ENCODE measurements around the gene TBX1. TPM values are rescaled to one million over a fixed set of nuclear protein-coding genes. Genes with fewer than 3 reads are reported as not detected.

The TBX1 gene
- total RNA-seq, 8 experiments from 2014 or later, result 0.23 to 1.9 (median 0.57) TPM; not detected in 1

- H3K27ac ChIP-seq, result no peak overlapping the region
- peaks cover 49 to 50% of the 10 kb centered on the region in 2 donors for H3K4me1 ChIP-seq (replicated peaks in 1 of 2)
- peak overlapping the region in 2 of 5 donors; percentile 42 to 52 for H3K4me3 ChIP-seq
- in situ Hi-C loops (cut with MboI; ENCODE audit: low pct_unique_long_range_greater_than_20kb in 2 of 9, low sequenced_read_pairs in 9 of 9, unreplicated experiment in 9 of 9), result loop anchor here in 1 of 9 experiments (25.0 kb wide), 1 partner anchor 193 kb away; no protein-coding TSS in a partner anchor
- no peak for ATAC-seq (replicated peaks in 6 of 8)
- 90% methylated on average over 2 of the region's 31 CpGs; no CpG with 5 or more reads in 8 of the 10 experiments for WGBS, 10 experiments
Measured at GRCh38 chr22:19719050-19719482, 41.5 kb upstream of the TBX1 start.

GRCh38 chr22:19719488-19720021 is 41.0 kb upstream of the TBX1 start:
- ATAC-seq (replicated peaks in 6 of 8), result no peak
- in situ Hi-C loops (cut with MboI; ENCODE audit: low pct_unique_long_range_greater_than_20kb in 2 of 9, low sequenced_read_pairs in 9 of 9, unreplicated experiment in 9 of 9), result loop anchor here in 2 of 9 experiments (10.0 to 25.0 kb wide), 2 partner anchors 193 to 195 kb away; no protein-coding TSS in a partner anchor
- H3K27ac ChIP-seq, result no peak overlapping the region
- WGBS, 10 experiments, result 60 to 100% (median 82%) methylated on average over 1 to 6 of the region's 12 CpGs; no CpG with 5 or more reads in 3 of the 10 experiments
- peaks cover 50 to 52% of the 10 kb centered on the region in 2 donors for H3K4me1 ChIP-seq (replicated peaks in 1 of 2)
- H3K4me3 ChIP-seq, result no peak overlapping the region

DNA sequence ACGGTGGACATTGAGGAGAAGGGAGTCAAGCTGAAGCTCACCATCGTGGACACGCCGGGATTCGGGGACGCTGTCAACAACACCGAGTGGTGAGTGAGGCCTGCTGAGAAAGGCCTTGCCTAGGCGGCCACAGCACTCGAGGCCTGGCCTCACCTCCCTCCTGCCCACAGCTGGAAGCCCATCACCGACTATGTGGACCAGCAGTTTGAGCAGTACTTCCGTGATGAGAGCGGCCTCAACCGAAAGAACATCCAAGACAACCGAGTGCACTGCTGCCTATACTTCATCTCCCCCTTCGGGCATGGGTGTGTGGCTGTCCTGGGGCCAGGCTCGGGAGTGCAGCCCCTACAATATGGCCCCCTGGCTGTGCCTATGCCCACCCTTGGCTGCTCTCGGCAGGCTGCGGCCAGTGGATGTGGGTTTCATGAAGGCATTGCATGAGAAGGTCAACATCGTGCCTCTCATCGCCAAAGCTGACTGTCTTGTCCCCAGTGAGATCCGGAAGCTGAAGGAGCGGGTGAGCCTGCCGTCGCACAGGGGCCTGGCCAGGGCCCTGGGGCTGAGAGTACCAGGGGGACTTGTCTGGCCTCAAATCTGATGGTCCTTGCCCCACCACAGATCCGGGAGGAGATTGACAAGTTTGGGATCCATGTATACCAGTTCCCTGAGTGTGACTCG is 40.3 kb upstream of the TBX1 start:
- no peak for ATAC-seq (replicated peaks in 6 of 8)
- Histone ChIP-seq H3K4me1 (replicated peaks in 1 of 2) (peaks cover 49 to 55% of the 10 kb centered on the region in 2 donors), H3K4me3 (no peak overlapping the region), H3K27ac (peak overlapping the region in 1 of 2 donors; percentile 14)
- in situ Hi-C loops (cut with MboI; ENCODE audit: low pct_unique_long_range_greater_than_20kb in 2 of 9, low sequenced_read_pairs in 9 of 9, unreplicated experiment in 9 of 9), result loop anchor here in 2 of 9 experiments (10.0 to 25.0 kb wide), 2 partner anchors 192 to 195 kb away; no protein-coding TSS in a partner anchor
- 50 to 93% (median 86%) methylated on average over 2 to 9 of the region's 26 CpGs; no CpG with 5 or more reads in 5 of the 10 experiments for WGBS, 10 experiments

- in situ Hi-C loops (cut with MboI; ENCODE audit: low pct_unique_long_range_greater_than_20kb in 2 of 9, low sequenced_read_pairs in 9 of 9, unreplicated experiment in 9 of 9), result loop anchor here in 2 of 9 experiments (10.0 to 25.0 kb wide), 2 partner anchors 191 to 194 kb away; no protein-coding TSS in a partner anchor
- WGBS, 10 experiments, result 80% methylated on average over 1 of the region's 2 CpGs; no CpG with 5 or more reads in 9 of the 10 experiments
- H3K4me1 ChIP-seq (replicated peaks in 1 of 2), result peaks cover 42 to 51% of the 10 kb centered on the region in 2 donors
- peak overlapping the region in 1 of 2 donors; percentile 14 for H3K27ac ChIP-seq
- H3K4me3 ChIP-seq, result no peak overlapping the region
- ATAC-seq (replicated peaks in 6 of 8), result no peak
Measured at GRCh38 chr22:19720999-19721329, 39.6 kb upstream of the TBX1 start.

GRCh38 chr22:19721330-19722177 is 39.0 kb upstream of the TBX1 start:
- Histone ChIP-seq H3K27ac (no peak overlapping the region), H3K4me3 (no peak overlapping the region), H3K4me1 (replicated peaks in 1 of 2) (peaks cover 38 to 51% of the 10 kb centered on the region in 2 donors)
- no peak for ATAC-seq (replicated peaks in 6 of 8)
- WGBS, 10 experiments, result 0 to 78% methylated on average over 1 to 5 of the region's 44 CpGs; no CpG with 5 or more reads in 8 of the 10 experiments
- in situ Hi-C loops (cut with MboI; ENCODE audit: low pct_unique_long_range_greater_than_20kb in 2 of 9, low sequenced_read_pairs in 9 of 9, unreplicated experiment in 9 of 9), result loop anchor here in 2 of 9 experiments (10.0 to 25.0 kb wide), 2 partner anchors 191 to 193 kb away; no protein-coding TSS in a partner anchor

GRCh38 chr22:19722178-19722981 is 38.2 kb upstream of the TBX1 start:
- no peak for ATAC-seq (replicated peaks in 6 of 8)
- peaks cover 36 to 48% of the 10 kb centered on the region in 2 donors for H3K4me1 ChIP-seq (replicated peaks in 1 of 2)
- in situ Hi-C loops (cut with MboI; ENCODE audit: low pct_unique_long_range_greater_than_20kb in 2 of 9, low sequenced_read_pairs in 9 of 9, unreplicated experiment in 9 of 9), result loop anchor here in 2 of 9 experiments (10.0 to 25.0 kb wide), 2 partner anchors 190 to 192 kb away; no protein-coding TSS in a partner anchor
- 33 to 73% methylated on average over 1 to 3 of the region's 60 CpGs; no CpG with 5 or more reads in 8 of the 10 experiments for WGBS, 10 experiments
- H3K27ac ChIP-seq, result peak overlapping the region in 1 of 2 donors; percentile 48
- H3K4me3 ChIP-seq, result no peak overlapping the region

DNA sequence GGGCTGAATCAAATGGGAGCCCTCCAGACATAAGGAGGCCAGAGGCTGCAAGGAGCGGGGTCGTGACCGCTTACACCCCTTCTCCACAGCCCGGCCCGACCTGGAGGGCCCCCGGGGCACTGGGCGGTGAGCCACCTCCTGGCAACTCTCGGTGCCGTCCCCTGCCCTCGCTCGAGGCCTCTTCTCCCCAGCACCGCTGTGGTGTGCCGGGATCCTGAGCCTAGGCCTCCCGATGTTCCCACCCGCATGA is 37.7 kb upstream of the TBX1 start:
- no CpG with 5 or more reads among the region's 15 CpGs for WGBS, 10 experiments
- peaks cover 32 to 44% of the 10 kb centered on the region in 2 donors for H3K4me1 ChIP-seq (replicated peaks in 1 of 2)
- in situ Hi-C loops (cut with MboI; ENCODE audit: low pct_unique_long_range_greater_than_20kb in 2 of 9, low sequenced_read_pairs in 9 of 9, unreplicated experiment in 9 of 9), result loop anchor here in 2 of 9 experiments (10.0 to 25.0 kb wide), 2 partner anchors 189 to 192 kb away; no protein-coding TSS in a partner anchor
- peak overlapping the region in 1 of 2 donors; percentile 48 for H3K27ac ChIP-seq
- ATAC-seq (replicated peaks in 6 of 8), result peak in 2 of 8 experiments; percentile 0
- no peak overlapping the region for H3K4me3 ChIP-seq

DNA sequence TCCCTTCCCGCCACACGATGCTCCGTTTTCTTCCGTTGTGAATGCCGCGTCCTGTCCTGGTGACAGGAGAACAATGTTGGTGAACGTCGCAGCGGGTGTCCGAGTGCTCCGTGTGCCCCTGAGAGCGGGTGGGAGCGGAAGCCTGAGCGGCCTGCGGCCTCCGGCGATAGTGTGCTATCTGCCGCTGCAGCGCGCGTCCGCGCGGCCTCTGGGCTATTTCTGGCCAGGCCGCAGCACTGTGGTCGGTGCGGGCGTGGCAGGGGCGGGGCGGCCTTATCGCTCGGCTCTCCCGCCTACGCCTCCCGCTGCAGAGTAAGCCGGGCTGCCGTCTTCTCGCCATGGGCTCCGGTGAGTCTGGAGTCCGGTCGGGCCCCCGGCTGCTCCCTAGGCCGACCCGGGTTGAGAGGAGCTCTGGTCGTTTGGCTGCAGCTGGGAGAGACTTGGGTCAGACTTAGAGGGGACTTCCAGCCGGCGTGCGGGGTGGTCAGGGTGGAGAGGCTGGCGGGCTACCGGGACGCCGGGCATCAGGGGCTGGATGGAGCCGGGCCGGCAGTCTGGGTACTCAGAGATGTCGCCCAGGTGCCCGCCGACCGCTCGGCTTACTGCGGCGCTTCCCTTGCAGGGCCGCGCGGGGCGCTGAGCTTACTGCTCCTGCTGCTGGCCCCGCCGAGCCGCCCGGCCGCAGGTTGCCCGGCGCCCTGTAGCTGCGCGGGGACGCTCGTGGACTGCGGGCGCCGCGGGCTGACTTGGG is 37.2 kb upstream of the TBX1 start, which contains the start of gene GP1BB:
Gene GP1BB (plus strand): TSS at position 308 of the 751 bp plus-strand sequence. CDS start 31 bp downstream, at position 339.
- in situ Hi-C loops (cut with MboI; ENCODE audit: low pct_unique_long_range_greater_than_20kb in 2 of 9, low sequenced_read_pairs in 9 of 9, unreplicated experiment in 9 of 9), result loop anchor here in 2 of 9 experiments (10.0 to 25.0 kb wide), 2 partner anchors 189 to 191 kb away; no protein-coding TSS in a partner anchor
- ATAC-seq (replicated peaks in 6 of 8), result peak in 5 of 8 experiments; percentile 34 to 73 (median 70)
- peak within 1 kb of the TSS in 1 of 2 donors; percentile 48 for H3K27ac ChIP-seq
- WGBS, 10 experiments, result 0 to 100% (median 20%) methylated on average over 2 to 23 of the region's 80 CpGs; no CpG with 5 or more reads in 3 of the 10 experiments
- H3K4me3 ChIP-seq, result peak within 1 kb of the TSS; percentile 5 to 28 (median 17)
- peaks cover 31 to 42% of the 10 kb centered on the region in 2 donors for H3K4me1 ChIP-seq (replicated peaks in 1 of 2)

DNA sequence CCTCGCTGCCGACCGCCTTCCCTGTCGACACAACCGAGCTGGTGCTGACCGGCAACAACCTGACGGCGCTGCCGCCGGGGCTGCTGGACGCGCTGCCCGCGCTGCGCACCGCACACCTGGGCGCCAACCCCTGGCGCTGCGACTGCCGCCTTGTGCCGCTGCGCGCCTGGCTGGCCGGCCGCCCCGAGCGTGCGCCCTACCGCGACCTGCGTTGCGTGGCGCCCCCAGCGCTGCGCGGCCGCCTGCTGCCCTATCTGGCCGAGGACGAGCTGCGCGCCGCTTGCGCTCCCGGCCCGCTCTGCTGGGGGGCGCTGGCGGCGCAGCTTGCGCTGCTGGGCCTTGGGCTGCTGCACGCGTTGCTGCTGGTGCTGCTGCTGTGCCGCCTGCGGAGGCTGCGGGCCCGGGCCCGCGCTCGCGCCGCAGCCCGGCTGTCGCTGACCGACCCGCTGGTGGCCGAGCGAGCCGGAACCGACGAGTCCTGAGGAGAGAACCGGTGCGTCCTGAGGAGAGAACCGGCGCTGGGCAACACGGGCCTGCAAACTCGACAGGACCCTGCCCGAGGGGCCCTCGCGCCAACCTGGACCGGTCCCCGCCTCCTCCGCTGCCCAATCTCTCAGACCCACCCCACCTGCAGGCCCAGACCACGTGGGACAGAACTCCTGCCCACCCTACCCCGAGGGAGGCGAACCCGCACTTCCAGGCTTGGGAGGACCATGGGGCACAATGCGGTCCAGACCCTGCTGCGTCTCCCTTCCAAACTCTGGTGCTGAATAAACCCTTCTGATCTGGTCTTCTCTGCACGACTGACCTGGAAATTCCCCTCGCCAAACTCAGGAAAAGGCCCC is 36.4 kb upstream of the TBX1 start:
- Histone ChIP-seq H3K27ac (peak overlapping the region in 1 of 2 donors; percentile 48), H3K4me1 (replicated peaks in 1 of 2) (peaks cover 27 to 34% of the 10 kb centered on the region in 2 donors), H3K4me3 (peak overlapping the region; percentile 5 to 28 (median 17))
- peak in 5 of 8 experiments; percentile 79 to 83 (median 81) for ATAC-seq (replicated peaks in 6 of 8)
- in situ Hi-C loops (cut with MboI; ENCODE audit: low pct_unique_long_range_greater_than_20kb in 2 of 9, low sequenced_read_pairs in 9 of 9, unreplicated experiment in 9 of 9), result loop anchor here in 2 of 9 experiments (10.0 to 25.0 kb wide), 2 partner anchors 188 to 191 kb away; no protein-coding TSS in a partner anchor
- 0 to 100% (median 18%) methylated on average over 1 to 16 of the region's 89 CpGs; no CpG with 5 or more reads in 5 of the 10 experiments for WGBS, 10 experiments

GRCh38 chr22:19724927-19725661 is 35.5 kb upstream of the TBX1 start:
- ATAC-seq (replicated peaks in 6 of 8), result peak in 1 of 8 experiments; percentile 15
- H3K27ac ChIP-seq, result no peak overlapping the region
- in situ Hi-C loops (cut with MboI; ENCODE audit: low pct_unique_long_range_greater_than_20kb in 2 of 9, low sequenced_read_pairs in 9 of 9, unreplicated experiment in 9 of 9), result loop anchor here in 2 of 9 experiments (10.0 to 25.0 kb wide), 2 partner anchors 187 to 190 kb away; no protein-coding TSS in a partner anchor
- no peak overlapping the region for H3K4me3 ChIP-seq
- 30 to 53% methylated on average over 2 to 19 of the region's 45 CpGs; no CpG with 5 or more reads in 8 of the 10 experiments for WGBS, 10 experiments
- peaks cover 27 to 36% of the 10 kb centered on the region in 2 donors for H3K4me1 ChIP-seq (replicated peaks in 1 of 2)

All from motor neuron (in vitro differentiated cells).